Left forelimb (tissue), 1 donor: ENCODE measurements around the gene TRIM8.

Source experiments
- DNase-seq: peaks from one replicate; pipeline ENCODE4 v3.0.0-alpha.2; 2018; ENCODE audit warnings: low spot score

TRIM8 gene

DNA sequence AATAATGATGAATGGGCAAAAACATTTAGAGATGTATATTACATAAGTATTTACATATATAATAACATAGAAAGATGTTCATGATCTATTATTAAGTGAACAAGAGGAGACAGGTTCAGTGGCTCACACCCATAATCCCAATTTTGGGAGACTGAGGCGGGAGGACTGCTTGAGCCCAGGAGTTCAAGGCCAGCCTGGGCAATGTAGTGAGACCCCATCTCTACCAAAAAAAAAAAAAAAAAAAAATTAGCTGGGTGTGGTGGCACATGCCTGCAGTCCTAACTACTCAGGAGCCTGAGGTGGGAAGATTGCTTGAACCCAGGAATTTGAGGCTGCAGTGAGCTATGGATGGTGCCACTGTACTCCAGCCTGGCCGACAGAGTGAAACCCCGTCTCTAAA, 57.5 kb downstream of the TRIM8 start:
- no peak for DNase-seq

DNA sequence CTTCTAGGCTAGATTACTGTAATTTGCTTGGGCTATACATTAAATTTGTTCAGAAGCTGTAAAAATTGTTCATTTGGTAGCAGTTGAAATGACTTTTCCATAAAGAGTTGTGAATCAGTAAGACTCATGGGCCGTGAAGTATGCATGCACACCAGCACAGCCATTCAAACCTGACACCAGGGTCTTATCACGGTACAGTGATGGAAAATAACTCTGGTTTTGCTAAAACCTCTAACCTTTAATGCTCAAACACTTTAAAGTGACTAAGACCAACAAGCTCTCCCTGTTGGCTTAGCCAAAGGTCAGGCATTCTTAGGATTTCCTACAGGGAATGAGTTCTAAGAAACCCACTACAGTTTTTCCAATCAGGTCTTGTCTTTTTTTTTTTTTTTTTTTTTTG, 58.5 kb downstream of the TRIM8 start:
- DNase-seq, result no peak

DNA sequence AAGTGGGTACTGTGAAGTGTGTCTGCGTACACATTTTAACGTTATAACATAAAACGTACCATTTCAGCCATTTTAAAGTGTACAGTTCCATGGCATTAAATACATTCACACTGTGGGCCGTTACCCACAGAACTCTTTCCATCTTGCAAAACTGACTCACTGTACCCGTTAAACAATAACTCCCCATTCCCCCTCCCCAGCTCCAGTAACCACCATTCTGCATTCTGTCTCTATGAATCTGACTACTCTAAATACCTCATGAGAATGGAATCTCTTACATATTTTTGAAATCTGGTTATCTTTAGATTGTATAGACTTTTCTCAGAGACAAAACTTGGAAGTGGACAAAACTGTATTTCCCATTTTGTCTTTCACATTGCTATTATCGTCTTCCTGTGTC, 60.6 kb downstream of the TRIM8 start:
- DNase-seq, result no peak

DNA sequence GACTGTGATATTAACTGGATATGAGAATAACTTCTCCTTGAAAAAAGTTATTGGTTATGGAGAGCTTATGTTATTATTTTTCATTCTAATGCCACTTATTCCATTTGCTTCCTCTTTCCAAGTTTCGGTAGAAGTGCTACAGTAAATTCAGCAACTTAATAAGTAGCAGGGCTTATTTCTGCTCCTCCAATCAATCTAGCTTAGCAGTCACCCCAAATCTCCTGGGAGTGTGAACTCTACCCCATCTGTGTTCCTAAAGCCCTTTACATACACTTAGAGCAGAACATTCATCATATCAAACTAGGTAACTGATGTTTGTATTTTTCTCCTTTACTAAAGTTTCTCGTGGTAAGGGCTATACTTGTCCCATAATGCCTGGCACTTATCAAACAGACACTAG, 61.3 kb downstream of the TRIM8 start:
- no peak for DNase-seq
